Endothelial cell of umbilical vein (primary cell): ENCODE results near the gene CFAP73. TPM values are rescaled to one million over a fixed set of nuclear protein-coding genes. Genes with fewer than 3 reads are reported as not detected.

Experiments
- BruUV-seq: library from RNA; stranded (reverse); fragments of 400-500 nt; replicated peaks from 2 replicates; lab custom pipeline; 2021; lab: Mats Ljungman, UMichigan
- CTCF ChIA-PET: fragments of 300-600, 350-600 bp; sonication (Branson Sonifier 250); formaldehyde crosslinking; loops from one replicate; lab custom pipeline; 2021; ENCODE audit warnings: antibody characterized with exemption, inconsistent platforms; lab: Charles Lee
- POLR2A ChIA-PET: fragments of 300-600, 350-600 bp; sonication (Branson Sonifier 250); formaldehyde crosslinking; loops from one replicate; lab custom pipeline; 2021; ENCODE audit warnings: antibody characterized with exemption, inconsistent platforms; lab: Charles Lee
- DNase-seq: peaks from one replicate; pipeline ENCODE4 v3.0.0-alpha.2; 2011; ENCODE audit warnings: low read depth, low spot score
- FAIRE-seq: peaks from 2 replicates; lab custom pipeline; 2011; peaks lifted over from hg19 to GRCh38; lab: Jason Lieb, UNC
- H2AFZ ChIP-seq: 2 replicates; pipeline ENCODE4 v1.6.0; 2012; ENCODE audit warnings: low read depth, low read length, control low read depth, inconsistent platforms
- H3K27ac ChIP-seq: 2 replicates; pipeline ENCODE4 v1.5.1; 2011; ENCODE audit warnings: low read depth, mild to moderate bottlenecking, control low read depth, low read length, moderate library complexity; ENCODE audit not compliant: insufficient read depth
- H3K27me3 ChIP-seq, 2 experiments: 2 replicates each; pipeline versions ENCODE4 v1.6.0 to v1.6.1; 2011; ENCODE audit warnings: low read length in 2 of 2, mixed read lengths in 1 of 2; ENCODE audit not compliant: control insufficient read depth in 2 of 2, insufficient read depth in 2 of 2
- H3K36me3 ChIP-seq, 2 experiments: 2 replicates in 1 of 2; 3 replicates in 1 of 2; pipeline ENCODE4 v1.5.1; 2011; ENCODE audit warnings: low read length in 2 of 2, mild to moderate bottlenecking in 1 of 2, moderate library complexity in 1 of 2; ENCODE audit not compliant: control insufficient read depth in 2 of 2, insufficient read depth in 2 of 2; ENCODE audit errors: extremely low read depth in 1 of 2
- H3K4me1 ChIP-seq: 3 replicates; pipeline ENCODE4 v1.5.1; 2011; ENCODE audit warnings: mild to moderate bottlenecking, low read length; ENCODE audit not compliant: control insufficient read depth, insufficient read depth; ENCODE audit errors: extremely low read depth
- H3K4me2 ChIP-seq: 2 replicates; pipeline ENCODE4 v1.6.1; 2011; ENCODE audit warnings: low read length, control low read depth, mixed read lengths; ENCODE audit not compliant: insufficient read depth
- H3K4me3 ChIP-seq, 3 experiments: fragments of 200-600 bp in 1 of 3; sonication (generic), shearing (Covaris generic) in 1 of 3; replicated peaks in 1 of 3; 2 replicates each; pipeline ENCODE4 v1.5.1; 2011 to 2016; ENCODE audit warnings: control low read depth in 3 of 3, low read length in 3 of 3, mild to moderate bottlenecking in 2 of 3, inconsistent platforms in 1 of 3, low read depth in 1 of 3, moderate library complexity in 1 of 3; ENCODE audit not compliant: insufficient read depth in 1 of 3
- H3K79me2 ChIP-seq: 2 replicates; pipeline ENCODE4 v1.6.0; 2012; ENCODE audit warnings: low read length, inconsistent platforms; ENCODE audit not compliant: control insufficient read depth, insufficient read depth
- H3K9ac ChIP-seq: replicated peaks from 2 replicates; pipeline ENCODE3; 2011; ENCODE audit warnings: low read length, control low read depth; ENCODE audit not compliant: insufficient read depth; ENCODE audit errors: extremely low read depth
- H3K9me1 ChIP-seq: replicated peaks from 3 replicates; pipeline ENCODE4 v1.6.0; 2011; ENCODE audit warnings: mild to moderate bottlenecking, low read length; ENCODE audit not compliant: control insufficient read depth, insufficient read depth; ENCODE audit errors: extremely low read depth
- H3K9me3 ChIP-seq: replicated peaks from 2 replicates; pipeline ENCODE4 v1.5.1; 2012; ENCODE audit warnings: low read length, inconsistent platforms; ENCODE audit not compliant: control insufficient read depth, insufficient read depth
- H4K20me1 ChIP-seq: replicated peaks from 2 replicates; pipeline ENCODE3; 2011; ENCODE audit warnings: mild to moderate bottlenecking, low read length; ENCODE audit not compliant: control insufficient read depth, insufficient read depth; ENCODE audit errors: extremely low read depth
- CTCF ChIP-seq, 2 donors: IDR thresholded peaks; 1 replicate in 1 of 2; 2 replicates in 1 of 2; pipeline ENCODE4 v1.5.1; 2011; ENCODE audit warnings: low read length in 2 of 2, mild to moderate bottlenecking in 2 of 2, moderate library complexity in 2 of 2, control low read depth in 1 of 2, inconsistent platforms in 1 of 2, low read depth in 1 of 2; ENCODE audit not compliant: insufficient read depth in 1 of 2; ENCODE audit errors: extremely low read depth in 1 of 2
- EZH2 ChIP-seq: IDR thresholded peaks from 2 replicates; pipeline ENCODE4 v1.6.1; 2012; ENCODE audit warnings: borderline replicate concordance, low read depth, mild to moderate bottlenecking, moderate library complexity, low read length, inconsistent platforms; ENCODE audit not compliant: severe bottlenecking
- GATA2 ChIP-seq: IDR thresholded peaks from 2 replicates; pipeline ENCODE4 v1.7.0; 2011; ENCODE audit warnings: low read depth, mild to moderate bottlenecking, moderate library complexity, mixed read lengths, low read length; ENCODE audit not compliant: insufficient read length, insufficient read depth
- JUN ChIP-seq: IDR thresholded peaks from 2 replicates; pipeline ENCODE4 v1.6.1; 2011; ENCODE audit warnings: borderline replicate concordance, low read depth; ENCODE audit not compliant: insufficient read length, insufficient read depth
- POLR2AphosphoS5 ChIP-seq: IDR thresholded peaks from 2 replicates; pipeline ENCODE4 v1.6.1; 2012; ENCODE audit warnings: low read depth, mild to moderate bottlenecking, control low read depth, low read length, moderate library complexity; ENCODE audit not compliant: insufficient read depth
- dilution Hi-C: fragments of 300-500 bp; cut with MboI; formaldehyde crosslinking; loops from one replicate; pipeline ENCODE4 v1.15.0; 2019; ENCODE audit warnings: low sequenced_read_pairs; ENCODE audit not compliant: extremely low pct_ligation_motif_present
- intact Hi-C: fragments of 100-400 bp; cut with micrococcal nuclease; formaldehyde crosslinking; loops from one replicate; pipeline ENCODE4 v1.10.0; 2022
- microRNA-seq: library from miRNA; unstranded; fragments of <30 nt; microRNA quantifications from one replicate; pipeline ENCODE4 v1.2.0, GENCODE V29; 2021; ENCODE audit warnings: borderline number of aligned reads, borderline replicate concordance
- polyA plus RNA-seq, 4 experiments: library from polyadenylated mRNA; depleted of rRNA in 3 of 4; stranded (reverse) in 3 of 4; unstranded in 1 of 4; fragments of >200 nt; gene quantifications; 2 replicates each; pipeline versions ENCODE4 v1.2.1 to v1.2.3, GENCODE V29; 2011 to 2012; ENCODE audit warnings: missing spikeins in 1 of 4
- small RNA-seq: library from RNA; depleted of rRNA; stranded (forward); fragments of <200 nt; gene quantifications from one replicate; pipeline ENCODE3, GENCODE V24; 2012; ENCODE audit warnings: low replicate concordance, low read depth; ENCODE audit not compliant: insufficient read depth, insufficient read length
- total RNA-seq: library from RNA; stranded (reverse); gene quantifications from 2 replicates; pipeline ENCODE4 v1.2.3, GENCODE V29; 2021
- TF ChIP-seq, protein P1 (sequence below): IDR thresholded peaks from 2 replicates; pipeline ENCODE4 v1.6.1; 2011; ENCODE audit not compliant: insufficient read depth, insufficient read length

CFAP73 gene
- total and polyA plus RNA-seq, 2 donors (not counting 3 experiments of a cell fraction or from before 2014, with no cell fraction given): not detected

DNA sequence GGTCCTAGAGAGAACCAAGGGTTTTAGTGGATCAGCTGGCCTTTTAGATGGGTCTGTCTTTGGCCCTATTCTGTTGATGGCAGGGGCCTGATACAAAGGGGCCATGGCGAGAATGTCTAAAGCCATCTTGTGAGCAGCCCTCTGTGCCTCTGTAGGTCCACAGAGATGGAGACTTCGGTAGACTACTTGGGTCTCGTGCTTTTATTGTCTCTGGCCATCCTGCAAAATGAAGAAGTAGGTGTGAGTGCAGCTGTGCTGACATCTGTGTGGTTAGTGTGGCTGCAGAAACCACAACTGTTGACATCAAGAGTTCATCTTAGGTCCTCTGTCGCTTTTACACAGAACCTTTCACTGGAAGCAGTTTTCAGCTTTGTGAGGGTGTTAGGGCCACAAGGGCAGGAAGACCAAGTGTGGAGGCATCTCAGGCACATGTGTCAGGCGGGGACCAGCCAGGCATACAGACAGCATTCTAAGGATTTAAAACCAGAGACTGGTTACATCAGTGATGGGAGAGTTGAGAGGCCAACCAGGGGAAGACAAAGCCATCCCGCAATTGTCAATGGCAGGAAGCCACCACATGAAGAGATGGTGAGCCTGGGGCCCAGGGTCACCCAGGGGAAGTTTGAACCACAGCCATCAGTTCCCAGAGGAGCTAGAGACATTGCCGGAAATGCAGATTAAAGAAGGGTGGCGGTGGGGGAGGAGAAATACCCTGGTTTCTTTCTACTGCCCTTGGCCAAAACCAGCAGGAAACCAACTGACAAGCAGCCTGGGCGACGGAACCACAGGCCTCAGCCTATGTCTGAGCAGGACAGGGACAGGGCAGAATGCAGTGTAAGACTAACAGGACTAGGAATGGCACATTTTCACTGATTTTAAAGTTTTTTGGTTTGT lies 58.8 kb downstream of the CFAP73 start:
- no peak overlapping the region for H2AFZ ChIP-seq
- H4K20me1 ChIP-seq: no peaks in the 10 kb centered on the region
- intact Hi-C loops (no loop called here), dilution Hi-C loops (no loop called here)
- H3K27me3 ChIP-seq: no peaks in the 10 kb centered on the region
- H3K4me1 ChIP-seq: no peaks in the 10 kb centered on the region
- H3K4me2 ChIP-seq: no peak overlapping the region
- FAIRE-seq (no peak), DNase-seq (no peak)
- H3K27ac ChIP-seq: no peak overlapping the region
- H3K79me2 ChIP-seq: no peaks in the 10 kb centered on the region
- BruUV-seq: no TSS peak
- no peak overlapping the region for H3K9ac ChIP-seq
- TF ChIP-seq, protein P1, sequence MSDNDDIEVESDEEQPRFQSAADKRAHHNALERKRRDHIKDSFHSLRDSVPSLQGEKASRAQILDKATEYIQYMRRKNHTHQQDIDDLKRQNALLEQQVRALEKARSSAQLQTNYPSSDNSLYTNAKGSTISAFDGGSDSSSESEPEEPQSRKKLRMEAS: no peak
- TF ChIP-seq JUN (no peak), GATA2 (no peak), POLR2AphosphoS5 (no peak), CTCF (IDR thresholded peaks at IDR 0.05; ENCODE audit: extremely low read depth in 1 of 2, insufficient read depth in 1 of 2, low read depth in 1 of 2, low read length in 2 of 2) (no peak), EZH2 (no peak)
- H3K9me3 ChIP-seq: no peaks in the 10 kb centered on the region
- ChIA-PET POLR2A (no interaction called here), CTCF (no interaction called here)
- H3K4me3 ChIP-seq: no peak overlapping the region
- no peaks in the 10 kb centered on the region for H3K36me3 ChIP-seq
- no peaks in the 10 kb centered on the region for H3K9me1 ChIP-seq

Small RNAs within 50 kb of the gene (microRNA-seq; reads per million reads assigned to microRNA genes)
- not detected for gene MIR7106

Small RNAs within 50 kb of the gene (small RNA-seq; reads per million reads assigned to genes)
- gene MIR7106 (not detected), gene RF00019 (not detected)

Other genes with a start within 250 kb of the CFAP73 start
- 2.9 and 6.4 TPM in 2 replicates for gene OAS1, start 242.8 kb upstream of the CFAP73 start, total RNA-seq
- 5.7 and 5.8 TPM in 2 replicates for gene OAS1, start 242.8 kb upstream of the CFAP73 start, polyA plus RNA-seq
- 15.9 and 19.8 TPM in 2 replicates for gene OAS3, start 211.2 kb upstream of the CFAP73 start, total RNA-seq
- gene OAS3, start 211.2 kb upstream of the CFAP73 start, polyA plus RNA-seq: 13.1 and 15.7 TPM in 2 replicates
- gene OAS2, start 171.2 kb upstream of the CFAP73 start, total RNA-seq: 2.4 and 3.1 TPM in 2 replicates
- 1.3 and 1.7 TPM in 2 replicates for gene OAS2, start 171.2 kb upstream of the CFAP73 start, polyA plus RNA-seq
- gene DTX1, start 93.0 kb upstream of the CFAP73 start, total RNA-seq: 0.14 and 0.22 TPM in 2 replicates
- gene DTX1, start 93.0 kb upstream of the CFAP73 start, polyA plus RNA-seq: 0.06 and 0.11 TPM in 2 replicates
- not detected in 2 replicates for gene RASAL1, start 14.0 kb upstream of the CFAP73 start, total RNA-seq
- gene RASAL1, start 14.0 kb upstream of the CFAP73 start, polyA plus RNA-seq: not detected in 2 replicates
- gene DDX54, start 35.8 kb downstream of the CFAP73 start, total RNA-seq: 76.4 and 90.0 TPM in 2 replicates
- gene DDX54, start 35.8 kb downstream of the CFAP73 start, polyA plus RNA-seq: 41.9 and 54.1 TPM in 2 replicates
- 20.4 and 20.7 TPM in 2 replicates for gene RITA1, start 36.0 kb downstream of the CFAP73 start, total RNA-seq
- 21.1 and 21.3 TPM in 2 replicates for gene RITA1, start 36.0 kb downstream of the CFAP73 start, polyA plus RNA-seq
- gene TPCN1, start 71.7 kb downstream of the CFAP73 start, total RNA-seq: 17.9 and 28.3 TPM in 2 replicates
- gene TPCN1, start 71.7 kb downstream of the CFAP73 start, polyA plus RNA-seq: 18.7 and 19.5 TPM in 2 replicates
- 28.4 and 29.9 TPM in 2 replicates for gene SLC8B1, start 185.4 kb downstream of the CFAP73 start, total RNA-seq
- gene SLC8B1, start 185.4 kb downstream of the CFAP73 start, polyA plus RNA-seq: 45.4 and 50.6 TPM in 2 replicates
- 44.8 and 46.8 TPM in 2 replicates for gene PLBD2, start 208.9 kb downstream of the CFAP73 start, total RNA-seq
- gene PLBD2, start 208.9 kb downstream of the CFAP73 start, polyA plus RNA-seq: 20.3 and 24.4 TPM in 2 replicates